HL-60 (cell line): ENCODE measurements around the gene POLR2M.

Experiments
- DNase-seq, 2 experiments: peaks; one replicate each; pipeline ENCODE4 v3.0.0-alpha.2; 2010 to 2020; ENCODE audit warnings: low read depth in 1 of 2, low spot score in 1 of 2
- H3K27ac ChIP-seq: fragments of 250-450 bp; sonication (Bioruptor Pico); replicated peaks from 2 replicates; pipeline ENCODE4 v1.5.1; 2020; ENCODE audit warnings: mild to moderate bottlenecking, moderate library complexity
- H3K27me3 ChIP-seq: fragments of 250-450 bp; sonication (Bioruptor Pico); 2 replicates; pipeline ENCODE4 v1.5.1; 2021; ENCODE audit warnings: mild to moderate bottlenecking, moderate library complexity; ENCODE audit not compliant: insufficient read depth, poor library complexity, severe bottlenecking
- H3K4me3 ChIP-seq: replicated peaks from 2 replicates; pipeline ENCODE4 v1.5.1; 2011; ENCODE audit warnings: mild to moderate bottlenecking, control low read depth, low read length; ENCODE audit not compliant: insufficient read depth
- GABPA ChIP-seq: IDR thresholded peaks from 2 replicates; pipeline ENCODE4 v1.6.1; 2012; ENCODE audit warnings: low read depth
- POLR2AphosphoS5 ChIP-seq: IDR thresholded peaks from 2 replicates; pipeline ENCODE4 v1.6.1; 2012; ENCODE audit warnings: low read depth
- SPI1 ChIP-seq: IDR thresholded peaks from 2 replicates; pipeline ENCODE4 v1.6.1; 2012; ENCODE audit warnings: low read depth, mild to moderate bottlenecking, borderline replicate concordance
- TF ChIP-seq, protein P1 (sequence below): IDR thresholded peaks from 2 replicates; pipeline ENCODE4 v1.6.1; 2012; ENCODE audit warnings: low read depth; ENCODE audit not compliant: insufficient replicate concordance
- TF ChIP-seq, protein P2 (sequence below): IDR thresholded peaks from one replicate; pipeline ENCODE4 v1.5.1; 2011; ENCODE audit warnings: low read length, control low read depth, inconsistent platforms; ENCODE audit not compliant: insufficient read depth

Gene POLR2M

DNA sequence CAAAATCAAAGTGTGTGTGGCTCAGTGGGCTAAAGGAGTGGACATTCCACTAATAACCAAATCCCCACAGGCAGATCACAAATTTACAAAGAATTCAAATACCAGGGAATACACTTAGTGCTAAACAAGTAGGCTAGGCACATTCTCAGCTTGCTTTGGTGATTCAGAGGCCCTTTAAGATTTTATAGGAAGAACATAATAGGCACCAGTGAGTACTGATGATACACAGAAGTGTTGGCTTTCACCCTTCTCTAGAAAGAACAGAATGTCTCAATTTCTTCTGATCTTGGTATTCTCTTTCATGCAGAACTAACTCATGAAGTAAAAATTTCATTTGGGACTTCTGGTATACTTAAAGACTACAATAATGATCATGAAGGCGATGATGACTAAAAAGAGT is 55.0 kb downstream of the POLR2M start:
- no peak overlapping the region for H3K27ac ChIP-seq
- TF ChIP-seq, protein P1, sequence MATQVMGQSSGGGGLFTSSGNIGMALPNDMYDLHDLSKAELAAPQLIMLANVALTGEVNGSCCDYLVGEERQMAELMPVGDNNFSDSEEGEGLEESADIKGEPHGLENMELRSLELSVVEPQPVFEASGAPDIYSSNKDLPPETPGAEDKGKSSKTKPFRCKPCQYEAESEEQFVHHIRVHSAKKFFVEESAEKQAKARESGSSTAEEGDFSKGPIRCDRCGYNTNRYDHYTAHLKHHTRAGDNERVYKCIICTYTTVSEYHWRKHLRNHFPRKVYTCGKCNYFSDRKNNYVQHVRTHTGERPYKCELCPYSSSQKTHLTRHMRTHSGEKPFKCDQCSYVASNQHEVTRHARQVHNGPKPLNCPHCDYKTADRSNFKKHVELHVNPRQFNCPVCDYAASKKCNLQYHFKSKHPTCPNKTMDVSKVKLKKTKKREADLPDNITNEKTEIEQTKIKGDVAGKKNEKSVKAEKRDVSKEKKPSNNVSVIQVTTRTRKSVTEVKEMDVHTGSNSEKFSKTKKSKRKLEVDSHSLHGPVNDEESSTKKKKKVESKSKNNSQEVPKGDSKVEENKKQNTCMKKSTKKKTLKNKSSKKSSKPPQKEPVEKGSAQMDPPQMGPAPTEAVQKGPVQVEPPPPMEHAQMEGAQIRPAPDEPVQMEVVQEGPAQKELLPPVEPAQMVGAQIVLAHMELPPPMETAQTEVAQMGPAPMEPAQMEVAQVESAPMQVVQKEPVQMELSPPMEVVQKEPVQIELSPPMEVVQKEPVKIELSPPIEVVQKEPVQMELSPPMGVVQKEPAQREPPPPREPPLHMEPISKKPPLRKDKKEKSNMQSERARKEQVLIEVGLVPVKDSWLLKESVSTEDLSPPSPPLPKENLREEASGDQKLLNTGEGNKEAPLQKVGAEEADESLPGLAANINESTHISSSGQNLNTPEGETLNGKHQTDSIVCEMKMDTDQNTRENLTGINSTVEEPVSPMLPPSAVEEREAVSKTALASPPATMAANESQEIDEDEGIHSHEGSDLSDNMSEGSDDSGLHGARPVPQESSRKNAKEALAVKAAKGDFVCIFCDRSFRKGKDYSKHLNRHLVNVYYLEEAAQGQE = no peak
- TF ChIP-seq POLR2AphosphoS5 (no peak), SPI1 (no peak), GABPA (no peak)
- TF ChIP-seq, protein P2, sequence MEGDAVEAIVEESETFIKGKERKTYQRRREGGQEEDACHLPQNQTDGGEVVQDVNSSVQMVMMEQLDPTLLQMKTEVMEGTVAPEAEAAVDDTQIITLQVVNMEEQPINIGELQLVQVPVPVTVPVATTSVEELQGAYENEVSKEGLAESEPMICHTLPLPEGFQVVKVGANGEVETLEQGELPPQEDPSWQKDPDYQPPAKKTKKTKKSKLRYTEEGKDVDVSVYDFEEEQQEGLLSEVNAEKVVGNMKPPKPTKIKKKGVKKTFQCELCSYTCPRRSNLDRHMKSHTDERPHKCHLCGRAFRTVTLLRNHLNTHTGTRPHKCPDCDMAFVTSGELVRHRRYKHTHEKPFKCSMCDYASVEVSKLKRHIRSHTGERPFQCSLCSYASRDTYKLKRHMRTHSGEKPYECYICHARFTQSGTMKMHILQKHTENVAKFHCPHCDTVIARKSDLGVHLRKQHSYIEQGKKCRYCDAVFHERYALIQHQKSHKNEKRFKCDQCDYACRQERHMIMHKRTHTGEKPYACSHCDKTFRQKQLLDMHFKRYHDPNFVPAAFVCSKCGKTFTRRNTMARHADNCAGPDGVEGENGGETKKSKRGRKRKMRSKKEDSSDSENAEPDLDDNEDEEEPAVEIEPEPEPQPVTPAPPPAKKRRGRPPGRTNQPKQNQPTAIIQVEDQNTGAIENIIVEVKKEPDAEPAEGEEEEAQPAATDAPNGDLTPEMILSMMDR = no peak
- DNase-seq = no peak
- H3K4me3 ChIP-seq = no peak overlapping the region
- H3K27me3 ChIP-seq = peaks cover 4% of the 10 kb centered on the region

DNA sequence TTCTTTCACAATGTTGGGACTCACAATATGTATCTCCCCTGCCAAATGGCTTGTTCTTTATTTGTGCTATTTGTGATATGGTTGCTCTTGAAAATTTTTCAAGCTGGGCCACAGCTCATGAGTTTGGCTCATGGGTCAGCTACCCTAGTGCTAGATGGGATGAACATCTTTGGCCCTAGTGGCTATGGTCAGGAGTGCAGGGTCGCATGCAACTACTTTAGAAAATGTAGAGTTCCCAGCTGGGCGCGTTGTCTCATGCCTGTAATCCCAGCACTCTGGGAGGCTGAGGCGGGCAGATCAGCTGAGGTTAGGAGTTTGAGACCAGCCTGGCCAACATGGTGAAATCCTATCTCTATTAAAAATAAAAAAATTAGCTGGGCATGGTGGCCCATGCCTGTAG is 55.8 kb downstream of the POLR2M start:
- DNase-seq = no peak
- Histone ChIP-seq H3K27ac (no peak overlapping the region), H3K4me3 (no peak overlapping the region), H3K27me3 (peaks cover 4% of the 10 kb centered on the region)
- TF ChIP-seq SPI1 = no peak
- TF ChIP-seq, protein P2 = no peak
- no peak for TF ChIP-seq GABPA
- TF ChIP-seq, protein P1 = no peak

DNA sequence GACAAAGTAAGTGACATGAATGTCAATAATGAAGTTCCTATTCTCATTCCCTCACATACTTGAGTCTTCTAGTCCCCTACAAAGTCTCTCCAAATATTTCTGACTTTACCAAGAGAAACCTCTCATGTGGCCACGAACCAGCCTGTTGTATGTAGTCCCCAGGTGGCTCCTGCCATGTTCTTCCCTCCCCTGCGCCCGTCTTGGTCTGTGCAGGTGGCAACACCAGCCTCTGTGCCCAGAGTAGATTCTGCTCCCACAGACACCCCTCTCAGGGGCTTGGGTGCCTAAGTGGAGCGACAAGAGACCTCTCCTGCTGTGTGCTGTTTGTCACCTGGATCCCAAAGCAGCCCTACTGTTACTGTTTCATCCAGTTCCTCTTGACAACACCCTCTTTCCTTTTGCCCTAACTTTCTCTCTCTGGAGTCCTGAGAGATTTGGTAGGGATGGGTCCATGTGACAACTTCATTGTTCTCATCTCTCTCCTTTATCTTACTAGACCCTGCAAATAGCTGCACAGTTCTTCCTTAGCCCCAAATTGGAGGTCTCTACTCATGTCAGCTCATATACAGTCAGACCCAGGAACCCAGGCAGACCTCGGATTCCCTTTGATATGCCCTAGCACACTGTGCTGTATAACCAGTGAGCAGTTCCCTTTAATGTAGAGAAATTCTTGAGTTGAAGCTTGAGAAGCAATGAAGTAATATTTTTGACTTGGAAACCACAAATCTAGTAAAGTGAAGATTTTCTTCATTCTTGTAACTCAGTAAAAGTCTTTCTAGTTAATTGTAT is 56.9 kb downstream of the POLR2M start:
- Histone ChIP-seq H3K27ac (no peak overlapping the region), H3K27me3 (peaks cover 4% of the 10 kb centered on the region), H3K4me3 (no peak overlapping the region)
- DNase-seq = no peak
- TF ChIP-seq, protein P1 = no peak
- no peak for TF ChIP-seq GABPA
- TF ChIP-seq, protein P2 = no peak
- TF ChIP-seq POLR2AphosphoS5 = no peak
- TF ChIP-seq SPI1 = no peak
